Right atrium auricular region (tissue), 2 donors: Measurements from ENCODE around the gene XXYLT1. TPM values are rescaled to one million over a fixed set of nuclear protein-coding genes. Genes with fewer than 3 reads are reported as not detected.

Experiments
- DNase-seq: peaks from one replicate; pipeline ENCODE4 v3.0.0-alpha.2; 2019; ENCODE audit warnings: low spot score
- H3K27ac ChIP-seq, 2 donors: fragments of 200-600 bp; sonication (generic); 1 replicate in 1 of 2; 2 replicates in 1 of 2; pipeline ENCODE4 v1.5.1; 2016 to 2019
- H3K27me3 ChIP-seq, 2 donors: fragments of 200-600 bp; sonication (generic); one replicate each; pipeline versions ENCODE4 v1.5.1 to v1.6.0; 2017 to 2019
- H3K36me3 ChIP-seq: fragments of 200-600 bp; sonication (generic); one replicate; pipeline ENCODE4 v1.5.1; 2016
- H3K4me1 ChIP-seq, 2 donors: fragments of 200-600 bp; sonication (generic); one replicate each; pipeline versions ENCODE4 v1.5.1 to v1.6.0; 2017 to 2019
- H3K4me3 ChIP-seq, 2 donors: fragments of 200-600 bp; sonication (generic); 1 replicate in 1 of 2; 2 replicates in 1 of 2; pipeline ENCODE4 v1.5.1; 2017 to 2019; ENCODE audit warnings: mild to moderate bottlenecking in 1 of 2, moderate library complexity in 1 of 2
- H3K9me3 ChIP-seq, 2 donors: fragments of 200-600 bp; sonication (generic); one replicate each; pipeline ENCODE4 v1.5.1; 2019
- total RNA-seq, 2 donors: library from RNA; depleted of rRNA; stranded (reverse); fragments of >200 nt; gene quantifications; one replicate each; pipeline ENCODE4 v1.1.0, GENCODE V29; 2016
- TF ChIP-seq, protein P1 (sequence below), 2 donors: fragments of 200-600 bp; sonication (generic); IDR thresholded peaks; one replicate each; pipeline ENCODE4 v1.5.1; 2019; ENCODE audit warnings: antibody characterized with exemption in 2 of 2

Gene XXYLT1
- total RNA-seq, 2 donors from 2014 or later = 4.6 to 6.7 TPM

DNA sequence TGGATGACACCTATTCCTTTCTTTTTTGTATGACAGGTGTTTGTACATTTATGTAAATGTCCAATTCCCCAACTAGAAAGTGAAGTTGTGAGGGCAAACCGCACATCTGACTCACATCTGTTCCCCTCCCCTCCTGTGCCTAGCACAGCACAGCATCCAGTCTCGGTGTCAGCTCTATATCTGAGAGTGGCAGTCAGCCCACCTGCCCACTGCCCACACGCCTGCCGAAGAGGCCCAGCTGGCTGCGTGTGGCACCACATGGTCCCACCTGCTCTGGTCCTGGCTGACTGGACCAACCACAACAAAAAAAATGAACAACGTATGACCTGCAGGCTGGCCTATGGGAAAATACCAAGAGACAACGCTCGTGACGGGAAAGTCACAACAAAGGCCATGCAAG lies 62.8 kb downstream of the XXYLT1 start:
- Histone ChIP-seq H3K9me3 (no peaks in the 10 kb centered on the region), H3K27ac (peak overlapping the region; percentile 82 to 85), H3K36me3 (no peaks in the 10 kb centered on the region), H3K4me3 (no peak overlapping the region), H3K27me3 (no peaks in the 10 kb centered on the region), H3K4me1 (peaks cover 0 to 61% of the 10 kb centered on the region in 2 donors)
- DNase-seq = no peak
- TF ChIP-seq, protein P1, sequence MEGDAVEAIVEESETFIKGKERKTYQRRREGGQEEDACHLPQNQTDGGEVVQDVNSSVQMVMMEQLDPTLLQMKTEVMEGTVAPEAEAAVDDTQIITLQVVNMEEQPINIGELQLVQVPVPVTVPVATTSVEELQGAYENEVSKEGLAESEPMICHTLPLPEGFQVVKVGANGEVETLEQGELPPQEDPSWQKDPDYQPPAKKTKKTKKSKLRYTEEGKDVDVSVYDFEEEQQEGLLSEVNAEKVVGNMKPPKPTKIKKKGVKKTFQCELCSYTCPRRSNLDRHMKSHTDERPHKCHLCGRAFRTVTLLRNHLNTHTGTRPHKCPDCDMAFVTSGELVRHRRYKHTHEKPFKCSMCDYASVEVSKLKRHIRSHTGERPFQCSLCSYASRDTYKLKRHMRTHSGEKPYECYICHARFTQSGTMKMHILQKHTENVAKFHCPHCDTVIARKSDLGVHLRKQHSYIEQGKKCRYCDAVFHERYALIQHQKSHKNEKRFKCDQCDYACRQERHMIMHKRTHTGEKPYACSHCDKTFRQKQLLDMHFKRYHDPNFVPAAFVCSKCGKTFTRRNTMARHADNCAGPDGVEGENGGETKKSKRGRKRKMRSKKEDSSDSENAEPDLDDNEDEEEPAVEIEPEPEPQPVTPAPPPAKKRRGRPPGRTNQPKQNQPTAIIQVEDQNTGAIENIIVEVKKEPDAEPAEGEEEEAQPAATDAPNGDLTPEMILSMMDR (IDR thresholded peaks at IDR 0.05) = no peak

DNA sequence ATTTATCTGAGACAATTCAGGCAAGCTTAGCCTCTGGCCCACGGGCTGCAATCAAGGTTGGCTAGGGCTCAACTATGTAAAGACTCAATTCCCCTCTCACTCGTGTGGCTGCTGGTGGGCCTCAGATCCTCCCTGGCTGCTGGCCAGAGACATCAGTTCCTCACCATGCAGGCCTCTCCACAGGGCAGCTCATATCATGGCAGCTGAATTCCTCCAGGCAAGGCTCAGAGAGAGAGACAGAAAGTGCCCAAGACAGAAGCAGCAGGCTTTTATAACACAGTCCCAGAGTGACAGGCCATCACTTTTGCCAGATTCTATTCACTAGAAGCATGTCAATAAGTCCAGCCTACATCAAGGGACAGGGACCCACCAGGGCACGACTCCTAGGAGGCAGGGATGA lies 63.2 kb downstream of the XXYLT1 start:
- H3K36me3 ChIP-seq = no peaks in the 10 kb centered on the region
- H3K9me3 ChIP-seq = no peaks in the 10 kb centered on the region
- H3K4me1 ChIP-seq = peaks cover 0 to 61% of the 10 kb centered on the region in 2 donors
- TF ChIP-seq, protein P1 (IDR thresholded peaks at IDR 0.05) = no peak
- no peaks in the 10 kb centered on the region for H3K27me3 ChIP-seq
- no peak overlapping the region for H3K27ac ChIP-seq
- no peak for DNase-seq
- H3K4me3 ChIP-seq = no peak overlapping the region

DNA sequence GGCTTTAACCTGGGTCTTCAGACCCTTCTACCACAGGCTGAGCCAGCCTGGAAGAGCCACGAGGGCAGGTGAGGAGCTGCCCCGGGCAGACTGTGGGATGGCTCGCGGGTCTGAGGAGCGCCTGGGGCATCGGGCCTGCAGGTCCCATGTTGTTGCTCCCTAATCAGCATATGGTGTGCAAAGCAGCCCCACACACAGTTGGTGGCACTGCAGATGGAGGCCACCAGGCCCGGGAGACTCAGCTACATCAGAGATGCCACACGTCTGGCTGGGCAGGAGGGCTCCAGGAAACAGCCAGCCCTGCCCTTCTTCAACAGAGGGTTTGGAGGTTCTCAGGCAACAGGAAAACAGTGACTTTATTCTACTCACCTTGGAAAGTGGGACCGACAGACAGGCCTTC lies 63.9 kb downstream of the XXYLT1 start:
- Histone ChIP-seq H3K27ac (no peak overlapping the region), H3K27me3 (no peaks in the 10 kb centered on the region), H3K9me3 (no peaks in the 10 kb centered on the region), H3K36me3 (no peaks in the 10 kb centered on the region), H3K4me1 (peaks cover 0 to 61% of the 10 kb centered on the region in 2 donors), H3K4me3 (no peak overlapping the region)
- DNase-seq = no peak
- TF ChIP-seq, protein P1 (IDR thresholded peaks at IDR 0.05) = no peak

DNA sequence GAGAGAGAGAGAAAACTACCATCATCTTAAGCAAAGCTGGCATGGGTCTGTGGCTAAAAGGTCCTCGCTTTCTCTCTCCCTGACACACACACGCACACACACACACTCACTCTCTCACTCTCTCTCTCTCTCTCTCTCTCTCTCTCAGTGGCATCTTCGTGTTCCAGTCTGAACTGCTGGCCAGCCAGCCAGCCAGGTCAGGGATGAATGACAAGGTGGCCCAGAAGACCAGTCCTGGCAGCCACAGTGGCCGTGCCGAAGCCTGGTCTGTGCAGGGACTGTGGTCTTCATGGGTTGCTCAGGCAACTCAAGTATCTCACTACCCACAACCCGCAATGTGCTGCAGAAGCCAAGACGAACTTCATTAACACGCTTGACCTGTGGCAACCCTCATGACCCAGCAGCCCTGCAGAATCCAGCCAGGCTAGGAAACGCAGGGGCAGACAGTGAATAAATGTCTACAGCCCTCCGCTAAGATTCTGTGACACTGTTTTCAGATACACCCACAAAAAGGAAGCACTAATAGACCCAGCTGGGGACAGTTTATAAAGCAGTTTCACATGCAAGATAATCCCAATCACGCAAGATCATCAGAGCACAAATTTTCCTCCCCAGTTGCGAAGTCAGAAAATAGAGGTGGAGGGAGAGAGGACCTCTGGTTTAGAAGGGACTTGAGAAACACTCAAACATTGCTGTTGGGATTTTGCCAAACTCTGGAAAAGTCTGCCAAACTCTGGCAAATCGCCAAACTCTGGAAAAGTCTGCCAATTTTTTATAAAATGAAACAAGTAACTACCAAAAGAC lies 66.4 kb downstream of the XXYLT1 start:
- peak overlapping the region in 1 of 2 donors; percentile 32 for H3K27ac ChIP-seq

DNA sequence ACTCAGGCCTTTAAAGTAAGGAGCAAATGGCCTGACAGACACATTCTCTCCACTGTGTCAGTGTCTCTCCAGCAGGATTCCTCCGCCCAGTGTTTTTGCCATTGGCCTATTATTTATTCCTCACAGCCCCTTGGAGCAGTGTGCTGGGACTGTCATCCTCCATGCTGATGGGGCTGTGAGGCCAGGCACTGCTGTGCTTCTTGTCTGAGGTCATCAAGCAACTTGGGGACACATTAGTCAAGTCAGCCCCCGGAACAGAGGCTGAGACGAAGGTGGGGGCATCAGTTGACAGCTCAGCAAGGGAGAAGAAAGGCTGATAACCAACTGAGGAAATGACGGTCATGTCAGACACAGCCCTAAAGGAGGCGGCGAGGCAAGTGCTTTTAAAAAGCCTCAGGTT lies 67.4 kb downstream of the XXYLT1 start:
- H3K9me3 ChIP-seq = no peaks in the 10 kb centered on the region
- H3K4me1 ChIP-seq = peaks cover 0 to 32% of the 10 kb centered on the region in 2 donors
- peak; percentile 43 for DNase-seq
- no peak overlapping the region for H3K27ac ChIP-seq
- H3K27me3 ChIP-seq = no peaks in the 10 kb centered on the region
- no peaks in the 10 kb centered on the region for H3K36me3 ChIP-seq
- TF ChIP-seq, protein P1 (IDR thresholded peaks at IDR 0.05) = no peak
- no peak overlapping the region for H3K4me3 ChIP-seq

More for the DNA sequence above, 66.4 kb downstream of the XXYLT1 start:
- no peak overlapping the region for H3K4me3 ChIP-seq
- H3K9me3 ChIP-seq = no peaks in the 10 kb centered on the region
- H3K4me1 ChIP-seq = peaks cover 0 to 41% of the 10 kb centered on the region in 2 donors
- no peaks in the 10 kb centered on the region for H3K36me3 ChIP-seq
- no peaks in the 10 kb centered on the region for H3K27me3 ChIP-seq
- TF ChIP-seq, protein P1 (IDR thresholded peaks at IDR 0.05) = no peak
- peak; percentile 58 for DNase-seq
